ENCODE measurements around the gene SPATA6. TPM values are rescaled to one million over a fixed set of nuclear protein-coding genes. Genes with fewer than 3 reads are reported as not detected.

SPATA6 gene
- total RNA-seq, 1 experiment from 2014 or later = 4.2 TPM

- H3K27me3 Mint-ChIP-seq (ENCODE audit: insufficient read depth, unreplicated experiment) = no peaks in the 10 kb centered on the region
- BruUV-seq (replicated peaks) = no TSS peak
These were observed 220.2 kb downstream of the SPATA6 start for GRCh38 chr1:48251821-48252220.

GRCh38 chr1:48251323-48251722 lies 220.7 kb downstream of the SPATA6 start:
- POLR2A ChIA-PET = interaction anchor here (0.9 kb wide), 1 partner anchor 43 kb away, joined by 3 read pairs; no protein-coding TSS in a partner anchor

More at GRCh38 chr1:48251821-48252220, 220.2 kb downstream of the SPATA6 start:
- CTCF ChIA-PET = interaction anchor here (0.7 to 3.6 kb wide), 4 partner anchors 14 to 497 kb away, joined by 3 to 10 read pairs (median 3); no protein-coding TSS in a partner anchor
- POLR2A ChIA-PET = interaction anchor here (0.9 kb wide), 1 partner anchor 43 kb away, joined by 3 read pairs; no protein-coding TSS in a partner anchor
- intact Hi-C loops (cut with micrococcal nuclease) = no loop called here
- no peaks in the 10 kb centered on the region for H3K36me3 Mint-ChIP-seq (ENCODE audit: insufficient read depth, unreplicated experiment)
- no peak overlapping the region for H3K27ac Mint-ChIP-seq (ENCODE audit: low read depth, unreplicated experiment)
- DNase-seq (ENCODE audit: unreplicated experiment) = no peak
- TF ChIP-seq CTCF (IDR thresholded peaks at IDR 0.05; ENCODE audit: unreplicated experiment) = no peak
- no peaks in the 10 kb centered on the region for H3K4me1 Mint-ChIP-seq (ENCODE audit: insufficient read depth, unreplicated experiment)
- no peak overlapping the region for H3K4me3 Mint-ChIP-seq (ENCODE audit: unreplicated experiment)
- no peaks in the 10 kb centered on the region for H3K9me3 Mint-ChIP-seq (ENCODE audit: unreplicated experiment)

GRCh38 chr1:48250572-48250971 lies 221.4 kb downstream of the SPATA6 start:
- H3K27me3 Mint-ChIP-seq (ENCODE audit: insufficient read depth, unreplicated experiment) = no peaks in the 10 kb centered on the region
- TF ChIP-seq CTCF (IDR thresholded peaks at IDR 0.05; ENCODE audit: unreplicated experiment) = no peak
- no peaks in the 10 kb centered on the region for H3K36me3 Mint-ChIP-seq (ENCODE audit: insufficient read depth, unreplicated experiment)
- no peak for DNase-seq (ENCODE audit: unreplicated experiment)
- no peak overlapping the region for H3K27ac Mint-ChIP-seq (ENCODE audit: low read depth, unreplicated experiment)
- no peak overlapping the region for H3K4me3 Mint-ChIP-seq (ENCODE audit: unreplicated experiment)
- BruUV-seq (replicated peaks) = no TSS peak
- ChIA-PET POLR2A (no interaction called here), CTCF (interaction anchor here (0.9 to 1.9 kb wide), 2 partner anchors 13 to 144 kb away, joined by 5 to 8 read pairs; no protein-coding TSS in a partner anchor)
- no peaks in the 10 kb centered on the region for H3K4me1 Mint-ChIP-seq (ENCODE audit: insufficient read depth, unreplicated experiment)
- no peaks in the 10 kb centered on the region for H3K9me3 Mint-ChIP-seq (ENCODE audit: unreplicated experiment)
- intact Hi-C loops (cut with micrococcal nuclease) = no loop called here

More at GRCh38 chr1:48251323-48251722, 220.7 kb downstream of the SPATA6 start:
- intact Hi-C loops (cut with micrococcal nuclease) = no loop called here
- Mint-ChIP-seq H3K36me3 (ENCODE audit: insufficient read depth, unreplicated experiment) (no peaks in the 10 kb centered on the region), H3K27me3 (ENCODE audit: insufficient read depth, unreplicated experiment) (no peaks in the 10 kb centered on the region), H3K27ac (ENCODE audit: low read depth, unreplicated experiment) (no peak overlapping the region), H3K4me1 (ENCODE audit: insufficient read depth, unreplicated experiment) (no peaks in the 10 kb centered on the region), H3K4me3 (ENCODE audit: unreplicated experiment) (no peak overlapping the region), H3K9me3 (ENCODE audit: unreplicated experiment) (no peaks in the 10 kb centered on the region)
- no peak for DNase-seq (ENCODE audit: unreplicated experiment)
- no peak for TF ChIP-seq CTCF (IDR thresholded peaks at IDR 0.05; ENCODE audit: unreplicated experiment)
- no TSS peak for BruUV-seq (replicated peaks)
- CTCF ChIA-PET = interaction anchor here (0.7 to 3.6 kb wide), 4 partner anchors 13 to 496 kb away, joined by 3 to 10 read pairs (median 3); no protein-coding TSS in a partner anchor

GRCh38 chr1:48249868-48250267 lies 222.1 kb downstream of the SPATA6 start:
- no peak for DNase-seq (ENCODE audit: unreplicated experiment)
- H3K27ac Mint-ChIP-seq (ENCODE audit: low read depth, unreplicated experiment) = no peak overlapping the region
- ChIA-PET POLR2A (no interaction called here), CTCF (interaction anchor here (0.9 to 1.9 kb wide), 2 partner anchors 12 to 144 kb away, joined by 5 to 8 read pairs; no protein-coding TSS in a partner anchor)
- TF ChIP-seq CTCF (IDR thresholded peaks at IDR 0.05; ENCODE audit: unreplicated experiment) = no peak
- H3K9me3 Mint-ChIP-seq (ENCODE audit: unreplicated experiment) = no peaks in the 10 kb centered on the region
- intact Hi-C loops (cut with micrococcal nuclease) = no loop called here
- no peaks in the 10 kb centered on the region for H3K27me3 Mint-ChIP-seq (ENCODE audit: insufficient read depth, unreplicated experiment)
- no peak overlapping the region for H3K4me3 Mint-ChIP-seq (ENCODE audit: unreplicated experiment)
- no peaks in the 10 kb centered on the region for H3K4me1 Mint-ChIP-seq (ENCODE audit: insufficient read depth, unreplicated experiment)
- H3K36me3 Mint-ChIP-seq (ENCODE audit: insufficient read depth, unreplicated experiment) = no peaks in the 10 kb centered on the region
- BruUV-seq (replicated peaks) = no TSS peak

All from MCF 10A (cell line).